Bronchial epithelial cell (primary cell): ENCODE results near the gene FMR1. TPM values are rescaled to one million over a fixed set of nuclear protein-coding genes. Genes with fewer than 3 reads are reported as not detected.

Experiments
- DNase-seq: peaks from one replicate; pipeline ENCODE4 v3.0.0-alpha.2; 2010; ENCODE audit warnings: low read depth
- FAIRE-seq: peaks from 2 replicates; lab custom pipeline; 2011; peaks lifted over from hg19 to GRCh38; lab: Jason Lieb, UNC
- H3K27me3 ChIP-seq: 2 replicates; pipeline ENCODE4 v1.5.1; 2011; ENCODE audit warnings: low read length; ENCODE audit not compliant: control insufficient read depth, insufficient read depth
- H3K36me3 ChIP-seq: 2 replicates; pipeline ENCODE4 v1.5.1; 2011; ENCODE audit warnings: low read length; ENCODE audit not compliant: control insufficient read depth, insufficient read depth
- H3K4me3 ChIP-seq: 2 replicates; pipeline ENCODE4 v1.5.1; 2011; ENCODE audit warnings: mild to moderate bottlenecking, low read depth, low read length, control low read depth
- CTCF ChIP-seq: IDR thresholded peaks from 2 replicates; pipeline ENCODE4 v1.5.1; 2011; ENCODE audit warnings: mild to moderate bottlenecking, moderate library complexity, low read length, control low read depth, inconsistent platforms; ENCODE audit not compliant: insufficient read depth, severe bottlenecking
- total RNA-seq: library from RNA; depleted of rRNA; stranded (reverse); fragments of >200 nt; gene quantifications from 2 replicates; pipeline ENCODE4 v1.2.1, GENCODE V29; 2014

Gene FMR1
- total RNA-seq, 1 donor from 2014 or later, result 22.9 TPM

- no peak overlapping the region for H3K4me3 ChIP-seq
- TF ChIP-seq CTCF, result no peak
- FAIRE-seq, result no peak
- no peaks in the 10 kb centered on the region for H3K36me3 ChIP-seq
- no peaks in the 10 kb centered on the region for H3K27me3 ChIP-seq
- peak; percentile 52 for DNase-seq
Measured at GRCh38 chrX:147899379-147900114, 12.2 kb upstream of the FMR1 start.

DNA sequence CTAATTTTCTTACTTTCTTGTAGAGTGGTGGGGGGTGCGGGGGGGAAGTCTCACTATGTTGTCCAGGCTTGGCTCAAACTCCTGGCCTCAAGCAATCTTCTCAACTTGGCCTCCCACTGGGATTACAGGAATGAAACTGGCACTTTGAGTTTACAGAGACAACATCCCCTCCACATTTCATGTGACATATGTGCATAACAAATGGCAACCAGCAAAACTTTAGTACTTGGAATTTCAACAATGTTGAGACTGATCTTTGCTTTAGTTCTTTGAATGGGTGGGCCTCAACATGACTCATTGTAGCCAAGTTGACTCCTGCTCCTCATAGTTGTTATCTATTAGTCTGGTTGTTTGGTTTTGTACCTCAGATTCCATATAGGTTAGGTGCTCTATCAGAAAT, 11.4 kb upstream of the FMR1 start:
- Histone ChIP-seq H3K4me3 (no peak overlapping the region), H3K27me3 (no peaks in the 10 kb centered on the region), H3K36me3 (no peaks in the 10 kb centered on the region)
- TF ChIP-seq CTCF, result no peak
- FAIRE-seq (no peak), DNase-seq (no peak)

DNA sequence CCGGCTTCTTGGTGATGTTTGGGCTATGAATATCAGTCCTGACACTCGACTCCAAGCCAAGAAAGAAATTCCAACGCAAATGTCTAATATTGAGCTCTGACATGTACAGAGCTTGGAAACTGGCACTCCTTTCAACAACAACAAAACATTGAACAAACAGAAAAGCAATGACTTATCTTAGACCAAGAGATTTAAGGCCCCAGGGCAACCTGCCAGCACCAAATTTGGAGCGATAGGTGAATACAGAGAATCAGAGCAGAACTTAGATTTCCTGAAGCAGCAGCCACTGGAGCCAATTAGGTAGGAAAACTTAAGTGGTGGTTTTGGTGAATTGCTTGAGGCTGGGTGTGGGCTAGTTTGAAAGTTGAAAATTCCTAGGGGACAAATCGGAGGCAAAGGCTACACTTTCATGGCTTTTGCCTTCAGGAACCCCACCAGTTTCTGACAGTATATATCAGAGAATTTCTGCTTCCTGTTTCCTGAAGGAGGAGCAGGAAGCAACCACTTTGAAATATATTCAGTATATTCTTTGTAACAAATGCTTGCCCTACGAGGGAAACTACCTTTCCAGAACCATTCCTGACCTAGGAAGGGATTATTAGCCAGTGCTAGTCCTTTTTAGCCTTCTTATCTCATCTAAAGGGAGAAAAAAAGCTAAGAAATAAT, 10.1 kb upstream of the FMR1 start:
- peak; percentile 26 for DNase-seq
- Histone ChIP-seq H3K4me3 (no peak overlapping the region), H3K27me3 (no peaks in the 10 kb centered on the region), H3K36me3 (no peaks in the 10 kb centered on the region)
- no peak for TF ChIP-seq CTCF
- FAIRE-seq, result no peak

DNA sequence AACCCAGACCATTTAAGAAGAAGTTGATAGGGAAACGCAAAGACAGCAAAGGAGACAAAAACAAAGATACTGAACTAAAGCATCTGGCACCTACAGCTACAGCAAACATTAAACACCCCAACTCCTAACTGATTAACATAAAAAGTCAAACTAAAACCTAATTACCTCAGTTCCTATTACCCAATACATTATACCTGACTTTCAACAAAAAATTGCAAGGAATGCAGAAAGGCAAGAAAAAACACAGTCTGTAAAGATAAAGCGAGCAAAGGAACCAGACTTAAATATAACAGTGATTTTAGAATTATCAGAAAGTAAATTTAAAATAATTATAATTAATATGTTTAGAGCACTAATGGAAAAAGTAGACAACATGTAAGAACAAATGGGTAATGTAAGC, 9.4 kb upstream of the FMR1 start:
- no peaks in the 10 kb centered on the region for H3K27me3 ChIP-seq
- H3K36me3 ChIP-seq, result no peaks in the 10 kb centered on the region
- peak; percentile 41 for DNase-seq
- TF ChIP-seq CTCF, result no peak
- H3K4me3 ChIP-seq, result no peak overlapping the region
- no peak for FAIRE-seq

- H3K36me3 ChIP-seq, result no peaks in the 10 kb centered on the region
- no peaks in the 10 kb centered on the region for H3K27me3 ChIP-seq
- no peak overlapping the region for H3K4me3 ChIP-seq
- DNase-seq (no peak), FAIRE-seq (no peak)
- no peak for TF ChIP-seq CTCF
Measured at GRCh38 chrX:147908106-147908505, 3.6 kb upstream of the FMR1 start.

- FAIRE-seq (peak; percentile 23), DNase-seq (no peak)
- no peak overlapping the region for H3K4me3 ChIP-seq
- no peaks in the 10 kb centered on the region for H3K36me3 ChIP-seq
- TF ChIP-seq CTCF, result no peak
- H3K27me3 ChIP-seq, result no peaks in the 10 kb centered on the region
Measured at GRCh38 chrX:147910607-147911006, 1.1 kb upstream of the FMR1 start.
